Measurements from ENCODE around the gene RNF40. TPM values are rescaled to one million over a fixed set of nuclear protein-coding genes. Genes with fewer than 3 reads are reported as not detected.

The RNF40 gene
- total RNA-seq, 1 experiment from 2014 or later = 57.9 TPM

DNA sequence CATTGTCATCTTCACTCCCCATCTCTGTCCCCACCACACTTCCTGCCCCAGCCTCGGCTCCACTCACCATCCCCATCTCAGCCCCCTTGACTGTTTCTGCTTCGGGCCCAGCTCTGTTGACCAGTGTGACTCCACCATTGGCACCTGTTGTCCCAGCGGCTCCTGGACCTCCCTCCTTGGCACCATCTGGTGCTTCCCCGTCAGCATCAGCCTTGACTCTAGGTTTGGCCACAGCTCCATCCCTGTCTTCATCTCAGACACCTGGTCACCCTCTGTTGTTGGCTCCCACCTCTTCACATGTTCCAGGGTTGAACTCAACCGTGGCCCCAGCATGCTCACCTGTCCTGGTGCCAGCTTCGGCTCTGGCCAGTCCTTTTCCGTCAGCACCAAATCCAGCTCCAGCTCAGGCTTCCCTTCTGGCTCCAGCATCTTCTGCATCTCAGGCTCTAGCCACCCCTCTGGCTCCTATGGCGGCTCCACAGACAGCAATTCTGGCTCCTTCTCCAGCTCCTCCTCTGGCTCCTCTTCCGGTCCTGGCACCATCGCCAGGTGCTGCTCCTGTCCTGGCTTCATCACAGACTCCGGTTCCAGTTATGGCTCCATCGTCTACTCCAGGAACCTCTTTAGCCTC, 38.3 kb upstream of the RNF40 start:
- Histone ChIP-seq H2AFZ (ENCODE audit: low read length) (no peak overlapping the region), H3K27ac (ENCODE audit: low read length) (no peak overlapping the region), H3K4me3 (ENCODE audit: low read length) (no peak overlapping the region), H3K9me2 (replicated peaks; ENCODE audit: insufficient read depth, low read length) (no peaks in the 10 kb centered on the region), H3K4me2 (ENCODE audit: low read depth, low read length, poor library complexity, severe bottlenecking) (no peak overlapping the region), H3K9ac (ENCODE audit: low read length) (no peak overlapping the region), H3K4me1 (ENCODE audit: low read length) (no peaks in the 10 kb centered on the region), H3K36me3 (ENCODE audit: insufficient read depth, low read length) (peaks cover 65% of the 10 kb centered on the region), H3K27me3 (ENCODE audit: low read length) (no peaks in the 10 kb centered on the region), H3K9me3 (ENCODE audit: low read length) (no peaks in the 10 kb centered on the region), H3K79me2 (ENCODE audit: low read length) (peaks cover 17% of the 10 kb centered on the region), H4K20me1 (ENCODE audit: insufficient read depth, low read depth, low read length) (peaks cover 8% of the 10 kb centered on the region; the same call in 1 of the 2 replicates)
- DNase-seq = no peak

DNA sequence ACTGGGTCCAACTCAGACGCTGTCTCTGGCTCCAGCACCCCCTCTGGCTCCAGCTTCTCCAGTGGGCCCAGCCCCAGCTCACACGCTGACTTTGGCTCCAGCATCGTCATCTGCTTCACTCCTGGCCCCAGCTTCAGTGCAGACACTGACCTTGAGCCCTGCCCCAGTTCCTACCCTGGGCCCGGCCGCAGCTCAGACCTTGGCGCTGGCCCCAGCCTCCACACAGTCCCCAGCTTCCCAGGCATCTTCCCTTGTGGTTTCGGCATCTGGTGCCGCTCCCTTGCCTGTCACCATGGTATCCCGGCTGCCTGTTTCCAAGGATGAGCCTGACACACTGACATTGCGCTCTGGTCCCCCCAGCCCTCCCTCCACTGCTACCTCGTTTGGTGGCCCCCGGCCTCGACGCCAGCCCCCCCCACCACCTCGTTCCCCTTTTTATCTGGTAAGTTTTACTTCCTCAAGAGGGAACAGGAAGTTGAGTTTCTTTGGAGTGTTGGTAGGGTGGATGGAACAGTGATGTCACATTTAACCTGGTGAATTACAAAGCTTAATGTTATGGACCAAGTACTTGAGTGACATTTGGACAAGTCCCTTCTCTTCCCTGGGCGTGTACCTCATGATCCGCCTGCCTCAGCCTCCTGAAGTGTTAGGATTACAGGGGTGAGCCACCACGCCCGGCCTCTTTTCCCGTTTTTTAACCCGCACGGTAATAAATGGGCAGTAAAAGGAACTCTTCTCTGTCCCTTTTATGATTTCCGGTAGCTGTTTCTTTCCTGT, 37.3 kb upstream of the RNF40 start:
- Histone ChIP-seq H3K27ac (ENCODE audit: low read length) (no peak overlapping the region), H3K9me3 (ENCODE audit: low read length) (no peaks in the 10 kb centered on the region), H3K4me1 (ENCODE audit: low read length) (no peaks in the 10 kb centered on the region), H4K20me1 (ENCODE audit: insufficient read depth, low read depth, low read length) (peaks cover 8% of the 10 kb centered on the region; the same call in 1 of the 2 replicates), H3K4me3 (ENCODE audit: low read length) (no peak overlapping the region), H3K27me3 (ENCODE audit: low read length) (no peaks in the 10 kb centered on the region), H3K9me2 (replicated peaks; ENCODE audit: insufficient read depth, low read length) (no peaks in the 10 kb centered on the region), H3K79me2 (ENCODE audit: low read length) (peaks cover 19% of the 10 kb centered on the region), H3K4me2 (ENCODE audit: low read depth, low read length, poor library complexity, severe bottlenecking) (no peak overlapping the region), H2AFZ (ENCODE audit: low read length) (no peak overlapping the region), H3K9ac (ENCODE audit: low read length) (no peak overlapping the region), H3K36me3 (ENCODE audit: insufficient read depth, low read length) (peaks cover 72% of the 10 kb centered on the region)
- no peak for DNase-seq

DNA sequence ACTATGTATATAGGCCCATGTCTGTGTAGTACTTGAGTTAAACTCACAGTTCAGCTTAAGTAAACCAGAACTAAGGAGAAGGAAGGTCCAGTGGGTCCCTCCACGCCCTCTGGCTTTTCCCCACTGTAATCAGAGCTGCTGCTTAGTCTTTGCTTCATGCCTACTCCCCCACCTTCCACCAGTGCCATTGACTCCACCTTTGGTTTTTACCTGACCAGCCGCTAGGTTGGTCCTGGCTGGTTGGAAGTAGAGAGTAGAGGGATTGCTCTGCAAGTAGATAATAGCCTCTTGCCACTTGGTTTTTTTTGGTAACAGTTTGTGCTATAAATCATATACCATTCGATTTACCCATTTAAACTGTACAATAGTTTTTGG, 36.7 kb upstream of the RNF40 start:
- no peaks in the 10 kb centered on the region for H3K4me1 ChIP-seq (ENCODE audit: low read length)
- peaks cover 73% of the 10 kb centered on the region for H3K36me3 ChIP-seq (ENCODE audit: insufficient read depth, low read length)
- H3K27me3 ChIP-seq (ENCODE audit: low read length) = no peaks in the 10 kb centered on the region
- no peak overlapping the region for H3K4me3 ChIP-seq (ENCODE audit: low read length)
- H3K4me2 ChIP-seq (ENCODE audit: low read depth, low read length, poor library complexity, severe bottlenecking) = no peak overlapping the region
- no peak overlapping the region for H2AFZ ChIP-seq (ENCODE audit: low read length)
- H4K20me1 ChIP-seq (ENCODE audit: insufficient read depth, low read depth, low read length) = peaks cover 6% of the 10 kb centered on the region; the same call in 1 of the 2 replicates
- H3K9me2 ChIP-seq (replicated peaks; ENCODE audit: insufficient read depth, low read length) = no peaks in the 10 kb centered on the region
- peaks cover 18% of the 10 kb centered on the region for H3K79me2 ChIP-seq (ENCODE audit: low read length)
- no peak for DNase-seq
- no peak overlapping the region for H3K27ac ChIP-seq (ENCODE audit: low read length)
- H3K9ac ChIP-seq (ENCODE audit: low read length) = no peak overlapping the region
- H3K9me3 ChIP-seq (ENCODE audit: low read length) = no peaks in the 10 kb centered on the region

DNA sequence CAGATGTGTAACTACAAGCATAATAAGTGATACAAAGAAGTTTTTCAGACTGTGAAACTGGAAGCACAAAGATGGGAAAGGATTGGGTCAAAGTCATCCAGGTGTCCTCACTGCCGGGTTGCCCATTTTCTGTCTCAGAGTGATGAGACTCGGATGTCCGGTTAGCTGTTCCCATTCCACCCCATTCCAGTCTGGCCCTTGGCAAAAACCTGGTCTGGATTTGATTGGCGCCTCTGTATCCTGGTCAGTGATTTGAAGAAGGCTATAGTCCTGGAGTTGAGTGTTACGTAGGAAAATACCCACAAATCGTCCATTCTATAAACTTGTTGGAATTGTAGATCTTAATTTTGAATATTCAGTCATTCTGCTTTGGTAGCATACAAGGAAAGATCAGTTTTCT, 33.8 kb upstream of the RNF40 start:
- Histone ChIP-seq H3K79me2 (ENCODE audit: low read length) (peaks cover 18% of the 10 kb centered on the region), H4K20me1 (ENCODE audit: insufficient read depth, low read depth, low read length) (peaks cover 3% of the 10 kb centered on the region; the same call in 1 of the 2 replicates), H3K9me2 (replicated peaks; ENCODE audit: insufficient read depth, low read length) (no peaks in the 10 kb centered on the region), H3K4me1 (ENCODE audit: low read length) (no peaks in the 10 kb centered on the region), H3K4me2 (ENCODE audit: low read depth, low read length, poor library complexity, severe bottlenecking) (no peak overlapping the region), H3K36me3 (ENCODE audit: insufficient read depth, low read length) (peaks cover 59% of the 10 kb centered on the region), H2AFZ (ENCODE audit: low read length) (no peak overlapping the region), H3K9ac (ENCODE audit: low read length) (no peak overlapping the region), H3K27me3 (ENCODE audit: low read length) (no peaks in the 10 kb centered on the region), H3K4me3 (ENCODE audit: low read length) (no peak overlapping the region), H3K27ac (ENCODE audit: low read length) (no peak overlapping the region), H3K9me3 (ENCODE audit: low read length) (no peaks in the 10 kb centered on the region)
- DNase-seq = no peak

DNA sequence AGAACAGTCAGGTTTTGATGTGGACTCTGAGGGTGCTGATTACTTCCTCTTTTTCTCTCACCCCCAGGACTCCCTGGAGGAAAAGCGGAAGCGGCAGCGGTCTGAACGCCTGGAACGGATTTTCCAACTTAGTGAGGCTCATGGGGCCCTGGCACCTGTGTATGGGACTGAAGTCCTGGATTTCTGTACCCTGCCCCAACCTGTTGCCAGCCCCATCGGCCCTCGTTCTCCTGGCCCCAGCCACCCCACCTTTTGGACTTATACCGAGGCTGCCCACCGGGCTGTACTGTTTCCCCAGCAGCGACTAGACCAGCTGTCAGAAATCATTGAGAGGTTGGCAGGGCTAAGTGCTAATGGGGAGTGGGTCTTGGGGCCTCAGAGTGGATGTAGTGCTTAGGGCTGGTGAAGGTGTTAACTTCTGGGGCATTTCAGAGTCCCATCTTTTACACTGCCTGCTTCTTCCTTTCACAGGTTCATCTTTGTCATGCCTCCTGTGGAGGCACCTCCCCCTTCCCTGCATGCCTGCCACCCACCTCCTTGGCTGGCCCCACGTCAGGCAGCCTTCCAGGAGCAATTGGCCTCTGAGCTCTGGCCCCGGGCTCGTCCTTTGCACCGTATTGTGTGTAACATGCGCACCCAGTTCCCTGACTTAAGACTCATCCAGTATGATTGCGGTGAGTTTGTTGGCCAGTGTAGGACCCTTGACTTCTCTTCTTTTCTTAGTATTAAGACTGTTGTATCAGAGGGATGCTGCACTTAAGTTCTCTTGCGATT, 33.0 kb upstream of the RNF40 start:
- Histone ChIP-seq H3K27ac (ENCODE audit: low read length) (no peak overlapping the region), H3K9ac (ENCODE audit: low read length) (no peak overlapping the region), H3K4me2 (ENCODE audit: low read depth, low read length, poor library complexity, severe bottlenecking) (no peak overlapping the region), H3K79me2 (ENCODE audit: low read length) (peaks cover 17% of the 10 kb centered on the region), H3K9me2 (replicated peaks; ENCODE audit: insufficient read depth, low read length) (no peaks in the 10 kb centered on the region), H3K27me3 (ENCODE audit: low read length) (no peaks in the 10 kb centered on the region), H4K20me1 (ENCODE audit: insufficient read depth, low read depth, low read length) (peaks cover 3% of the 10 kb centered on the region; the same call in 1 of the 2 replicates), H3K4me1 (ENCODE audit: low read length) (no peaks in the 10 kb centered on the region), H3K9me3 (ENCODE audit: low read length) (no peaks in the 10 kb centered on the region), H2AFZ (ENCODE audit: low read length) (no peak overlapping the region), H3K36me3 (ENCODE audit: insufficient read depth, low read length) (peaks cover 57% of the 10 kb centered on the region), H3K4me3 (ENCODE audit: low read length) (no peak overlapping the region)
- DNase-seq = no peak

DNA sequence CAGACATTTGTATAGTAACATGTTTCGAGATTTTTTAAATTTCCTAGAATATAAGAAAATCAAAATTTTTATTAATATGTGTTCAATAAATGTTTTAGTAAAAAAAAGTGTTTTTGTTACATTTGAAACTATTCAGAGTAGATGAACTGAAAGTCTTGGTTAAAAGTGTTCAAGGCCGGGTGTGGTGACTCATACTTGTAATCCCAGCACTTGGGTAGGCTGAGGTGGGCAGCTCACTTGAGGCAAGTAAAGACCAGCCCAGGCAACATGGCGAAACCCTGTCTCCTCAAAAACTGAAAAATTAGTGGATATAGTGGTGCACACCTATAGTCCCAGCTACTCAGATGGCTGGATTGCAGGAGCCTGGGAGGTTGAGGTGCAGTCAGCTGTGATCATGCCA, 30.7 kb upstream of the RNF40 start:
- H4K20me1 ChIP-seq (ENCODE audit: insufficient read depth, low read depth, low read length) = peaks cover 3% of the 10 kb centered on the region; the same call in 1 of the 2 replicates
- peaks cover 38% of the 10 kb centered on the region for H3K36me3 ChIP-seq (ENCODE audit: insufficient read depth, low read length)
- H3K9ac ChIP-seq (ENCODE audit: low read length) = no peak overlapping the region
- H3K79me2 ChIP-seq (ENCODE audit: low read length) = peaks cover 3% of the 10 kb centered on the region; the same call in 1 of the 2 replicates
- no peak for DNase-seq
- no peak overlapping the region for H3K27ac ChIP-seq (ENCODE audit: low read length)
- no peaks in the 10 kb centered on the region for H3K27me3 ChIP-seq (ENCODE audit: low read length)
- H3K4me1 ChIP-seq (ENCODE audit: low read length) = no peaks in the 10 kb centered on the region
- H3K4me3 ChIP-seq (ENCODE audit: low read length) = no peak overlapping the region
- H2AFZ ChIP-seq (ENCODE audit: low read length) = no peak overlapping the region
- H3K9me3 ChIP-seq (ENCODE audit: low read length) = no peaks in the 10 kb centered on the region
- no peak overlapping the region for H3K4me2 ChIP-seq (ENCODE audit: low read depth, low read length, poor library complexity, severe bottlenecking)
- H3K9me2 ChIP-seq (replicated peaks; ENCODE audit: insufficient read depth, low read length) = no peaks in the 10 kb centered on the region

DNA sequence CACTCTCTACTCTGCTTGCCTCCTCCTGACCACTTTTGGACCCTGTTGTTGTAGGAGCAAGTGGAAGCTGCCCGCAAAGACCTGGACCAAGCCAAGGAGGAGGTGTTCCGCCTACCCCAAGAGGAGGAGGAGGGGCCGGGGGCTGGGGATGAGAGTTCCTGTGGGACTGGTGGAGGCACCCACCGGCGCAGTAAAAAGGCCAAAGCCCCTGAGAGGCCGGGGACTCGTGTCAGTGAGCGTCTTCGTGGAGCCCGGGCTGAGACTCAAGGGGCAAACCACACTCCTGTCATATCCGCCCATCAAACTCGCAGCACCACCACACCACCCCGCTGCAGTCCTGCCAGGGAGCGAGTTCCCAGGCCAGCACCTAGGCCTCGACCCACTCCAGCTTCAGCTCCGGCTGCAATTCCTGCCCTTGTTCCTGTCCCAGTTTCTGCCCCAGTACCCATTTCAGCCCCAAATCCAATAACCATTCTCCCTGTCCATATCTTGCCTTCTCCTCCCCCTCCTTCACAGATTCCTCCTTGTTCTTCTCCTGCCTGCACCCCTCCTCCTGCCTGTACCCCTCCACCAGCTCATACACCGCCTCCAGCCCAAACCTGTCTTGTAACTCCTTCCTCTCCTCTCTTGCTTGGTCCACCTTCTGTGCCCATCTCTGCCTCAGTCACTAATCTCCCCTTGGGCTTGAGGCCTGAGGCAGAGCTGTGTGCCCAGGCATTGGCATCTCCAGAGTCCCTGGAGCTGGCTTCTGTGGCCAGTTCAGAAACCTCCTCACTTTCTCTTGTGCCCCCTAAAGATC, 24.9 kb upstream of the RNF40 start:
- no peak overlapping the region for H3K9ac ChIP-seq (ENCODE audit: low read length)
- H3K79me2 ChIP-seq (ENCODE audit: low read length) = no peaks in the 10 kb centered on the region
- no peaks in the 10 kb centered on the region for H3K9me2 ChIP-seq (replicated peaks; ENCODE audit: insufficient read depth, low read length)
- no peaks in the 10 kb centered on the region for H3K9me3 ChIP-seq (ENCODE audit: low read length)
- H3K27me3 ChIP-seq (ENCODE audit: low read length) = no peaks in the 10 kb centered on the region
- H3K36me3 ChIP-seq (ENCODE audit: insufficient read depth, low read length) = peaks cover 30% of the 10 kb centered on the region
- no peaks in the 10 kb centered on the region for H3K4me1 ChIP-seq (ENCODE audit: low read length)
- 0 out of 2 replicates have a peak, but pooled peaks cover 4% of the 10 kb centered on the region for H4K20me1 ChIP-seq (ENCODE audit: insufficient read depth, low read depth, low read length)
- no peak overlapping the region for H3K4me3 ChIP-seq (ENCODE audit: low read length)
- H2AFZ ChIP-seq (ENCODE audit: low read length) = no peak overlapping the region
- no peak overlapping the region for H3K4me2 ChIP-seq (ENCODE audit: low read depth, low read length, poor library complexity, severe bottlenecking)
- DNase-seq = no peak
- H3K27ac ChIP-seq (ENCODE audit: low read length) = no peak overlapping the region
